T follicular helper cell (primary cell): ENCODE results near the gene F2RL1.
"Not testable (repeated sequence)": the region's sequence is repeated elsewhere in the genome, so short reads cannot be mapped to it uniquely, and the experiment has no call there.

Experiments used
- DNase-seq: peaks from one replicate; pipeline ENCODE4 v3.0.0-alpha.2; 2020; ENCODE audit warnings: low read depth

F2RL1 gene

GRCh38 chr5:76805821-76806505 lies 12.9 kb upstream of the F2RL1 start:
- DNase-seq: no peak

GRCh38 chr5:76807296-76807695 lies 11.5 kb upstream of the F2RL1 start:
- DNase-seq: no peak

- DNase-seq: no peak
Observed at GRCh38 chr5:76808141-76808691, 10.6 kb upstream of the F2RL1 start.

GRCh38 chr5:76809141-76809540 lies 9.7 kb upstream of the F2RL1 start:
- no peak for DNase-seq

- DNase-seq: no peak
Observed at GRCh38 chr5:76810236-76810635, 8.6 kb upstream of the F2RL1 start.

GRCh38 chr5:76811214-76811613 lies 7.6 kb upstream of the F2RL1 start:
- no peak for DNase-seq

- DNase-seq: not testable (repeated sequence)
Observed at GRCh38 chr5:76812209-76812608, 6.6 kb upstream of the F2RL1 start.

GRCh38 chr5:76813982-76814562 lies 4.8 kb upstream of the F2RL1 start:
- no peak for DNase-seq

- no peak for DNase-seq
Observed at GRCh38 chr5:76816110-76816831, 2.6 kb upstream of the F2RL1 start.

GRCh38 chr5:76819851-76820525 lies 1.2 kb downstream of the F2RL1 start:
- DNase-seq: no peak

GRCh38 chr5:76820526-76820890 lies 1.7 kb downstream of the F2RL1 start:
- no peak for DNase-seq

- no peak for DNase-seq
Observed at GRCh38 chr5:76821136-76821535, 2.3 kb downstream of the F2RL1 start.

- DNase-seq: not testable (repeated sequence)
Observed at GRCh38 chr5:76822105-76822731, 3.4 kb downstream of the F2RL1 start.

- DNase-seq: not testable (repeated sequence)
Observed at GRCh38 chr5:76826416-76826815, 7.6 kb downstream of the F2RL1 start.

- DNase-seq: no peak
Observed at GRCh38 chr5:76831110-76831452, 12.3 kb downstream of the F2RL1 start.

- DNase-seq: no peak
Observed at GRCh38 chr5:76836181-76836580, 17.4 kb downstream of the F2RL1 start.

GRCh38 chr5:76836585-76836984 lies 17.8 kb downstream of the F2RL1 start:
- DNase-seq: no peak

GRCh38 chr5:76838481-76839261 lies 19.8 kb downstream of the F2RL1 start:
- no peak for DNase-seq

- DNase-seq: no peak
Observed at GRCh38 chr5:76841361-76841760, 22.5 kb downstream of the F2RL1 start.

- no peak for DNase-seq
Observed at GRCh38 chr5:76845890-76846289, 27.1 kb downstream of the F2RL1 start.
